GM10248 (cell line): ENCODE data around the gene TAF3.

Experiments used
- CTCF ChIA-PET: fragments of 300-600 bp; sonication (Branson Sonifier 250); formaldehyde crosslinking; extraction: SDS; loops from one replicate; lab custom pipeline; 2021; ENCODE audit warnings: antibody characterized with exemption; lab: Yijun Ruan, JAX
- POLR2A ChIA-PET: fragments of 350-650 bp; sonication (Branson Sonifier 250); formaldehyde crosslinking; extraction: SDS; loops from one replicate; lab custom pipeline; 2020; ENCODE audit warnings: antibody characterized with exemption; lab: Yijun Ruan, JAX
- DNase-seq: peaks from one replicate; pipeline ENCODE4 v3.0.0; 2012; ENCODE audit errors: extremely low spot score
- CTCF ChIP-seq: IDR thresholded peaks from 2 replicates; pipeline ENCODE4 v1.5.1; 2012; ENCODE audit warnings: mild to moderate bottlenecking, low read depth; ENCODE audit errors: extremely low read depth, missing control alignments, control extremely low read depth

The TAF3 gene

GRCh38 chr10:7922707-7923106, 104.4 kb downstream of the TAF3 start:
- POLR2A ChIA-PET, result no interaction called here

GRCh38 chr10:7928536-7928935, 110.2 kb downstream of the TAF3 start:
- no peak for TF ChIP-seq CTCF
- POLR2A ChIA-PET, result interaction anchor here (0.7 kb wide), 1 partner anchor 267 kb away, joined by 4 read pairs; no protein-coding TSS in a partner anchor
- CTCF ChIA-PET, result no interaction called here
- DNase-seq, result no peak

More at GRCh38 chr10:7922707-7923106, 104.4 kb downstream of the TAF3 start:
- CTCF ChIA-PET, result no interaction called here
- DNase-seq, result no peak
- TF ChIP-seq CTCF, result no peak

- CTCF ChIA-PET, result no interaction called here
- TF ChIP-seq CTCF, result no peak
- no peak for DNase-seq
- POLR2A ChIA-PET, result no interaction called here
Observed at GRCh38 chr10:7932301-7933036, 114.2 kb downstream of the TAF3 start.

GRCh38 chr10:7933262-7933661, 115.0 kb downstream of the TAF3 start:
- CTCF ChIA-PET, result no interaction called here
- no peak for TF ChIP-seq CTCF
- DNase-seq, result no peak
- POLR2A ChIA-PET, result no interaction called here

- POLR2A ChIA-PET, result no interaction called here
- TF ChIP-seq CTCF, result no peak
- CTCF ChIA-PET, result no interaction called here
- no peak for DNase-seq
Observed at GRCh38 chr10:7933757-7934156, 115.5 kb downstream of the TAF3 start.

- DNase-seq, result no peak
- CTCF ChIA-PET, result interaction anchor here (1.4 kb wide), 1 partner anchor 10 kb away, joined by 3 read pairs; no protein-coding TSS in a partner anchor
- POLR2A ChIA-PET, result no interaction called here
- TF ChIP-seq CTCF, result no peak
Observed at GRCh38 chr10:7937315-7937945, 119.1 kb downstream of the TAF3 start.
